GM23338 (cell line): ENCODE results near the gene C1QTNF9.

ENCODE experiments used
- CREB1 ChIP-seq: fragments of 250-450 bp; sonication (Bioruptor Pico); IDR thresholded peaks from 2 replicates; pipeline ENCODE4 v1.5.0; 2020; ENCODE audit warnings: low read depth, mild to moderate bottlenecking, moderate library complexity
- CTCF ChIP-seq, 2 experiments: fragments of 200-600 bp in 1 of 2; sonication (generic) in 1 of 2; conservative IDR thresholded peaks; 2 replicates each; pipeline versions ENCODE4 v1.5.1 to v1.6.1; 2016 to 2017; ENCODE audit warnings: antibody characterized with exemption in 2 of 2, low read depth in 2 of 2, mild to moderate bottlenecking in 2 of 2, moderate library complexity in 1 of 2
- EZH2 ChIP-seq: fragments of 200-600 bp; sonication (generic); IDR thresholded peaks from one replicate; pipeline ENCODE4 v1.8.0; 2017; ENCODE audit warnings: antibody characterized with exemption, mild to moderate bottlenecking, low read depth; ENCODE audit not compliant: unreplicated experiment
- EZH2phosphoT487 ChIP-seq: fragments of 200-600 bp; sonication (generic); IDR thresholded peaks from one replicate; pipeline ENCODE4 v1.8.1; 2018; ENCODE audit warnings: antibody characterized with exemption; ENCODE audit not compliant: unreplicated experiment
- NANOG ChIP-seq: IDR thresholded peaks from 2 replicates; pipeline ENCODE4 v1.6.1; 2016; ENCODE audit warnings: antibody characterized with exemption, borderline replicate concordance
- POLR2AphosphoS5 ChIP-seq: IDR thresholded peaks from 2 replicates; pipeline ENCODE4 v1.6.1; 2016; ENCODE audit warnings: antibody characterized with exemption, low read depth
- TF ChIP-seq, protein P1 (sequence below): IDR thresholded peaks from one replicate; pipeline ENCODE4 v1.6.1; 2018; ENCODE audit warnings: antibody characterized with exemption; ENCODE audit not compliant: unreplicated experiment
- TF ChIP-seq, protein P2 (sequence below): IDR thresholded peaks from 2 replicates; pipeline ENCODE4 v1.6.1; 2016; ENCODE audit warnings: antibody characterized with exemption
- TF ChIP-seq, protein P3 (sequence below): fragments of 250-450 bp; sonication (Bioruptor Pico); IDR thresholded peaks from 2 replicates; pipeline ENCODE4 v1.5.0; 2020; ENCODE audit warnings: mild to moderate bottlenecking, moderate library complexity

DNA sequence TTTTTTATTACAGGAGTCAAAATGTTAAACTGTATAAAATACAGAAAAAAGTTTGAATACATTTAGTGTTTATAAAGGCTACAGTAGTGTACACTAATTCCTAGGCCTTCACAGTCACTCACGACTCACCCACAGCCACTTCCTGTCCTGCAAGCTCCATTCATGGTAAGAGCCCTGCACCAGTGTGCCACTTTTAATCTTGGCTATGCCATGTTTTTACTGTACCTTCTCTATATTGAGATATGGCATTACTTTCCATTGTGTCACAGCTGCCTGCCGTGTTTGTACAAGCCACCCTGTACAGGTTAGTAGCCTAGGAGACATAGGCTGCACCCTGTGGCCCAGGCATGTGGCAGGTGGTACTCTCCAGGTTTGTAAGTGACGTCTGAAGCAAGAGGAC lies 32.1 kb downstream of the C1QTNF9 start:
- TF ChIP-seq, protein P1, sequence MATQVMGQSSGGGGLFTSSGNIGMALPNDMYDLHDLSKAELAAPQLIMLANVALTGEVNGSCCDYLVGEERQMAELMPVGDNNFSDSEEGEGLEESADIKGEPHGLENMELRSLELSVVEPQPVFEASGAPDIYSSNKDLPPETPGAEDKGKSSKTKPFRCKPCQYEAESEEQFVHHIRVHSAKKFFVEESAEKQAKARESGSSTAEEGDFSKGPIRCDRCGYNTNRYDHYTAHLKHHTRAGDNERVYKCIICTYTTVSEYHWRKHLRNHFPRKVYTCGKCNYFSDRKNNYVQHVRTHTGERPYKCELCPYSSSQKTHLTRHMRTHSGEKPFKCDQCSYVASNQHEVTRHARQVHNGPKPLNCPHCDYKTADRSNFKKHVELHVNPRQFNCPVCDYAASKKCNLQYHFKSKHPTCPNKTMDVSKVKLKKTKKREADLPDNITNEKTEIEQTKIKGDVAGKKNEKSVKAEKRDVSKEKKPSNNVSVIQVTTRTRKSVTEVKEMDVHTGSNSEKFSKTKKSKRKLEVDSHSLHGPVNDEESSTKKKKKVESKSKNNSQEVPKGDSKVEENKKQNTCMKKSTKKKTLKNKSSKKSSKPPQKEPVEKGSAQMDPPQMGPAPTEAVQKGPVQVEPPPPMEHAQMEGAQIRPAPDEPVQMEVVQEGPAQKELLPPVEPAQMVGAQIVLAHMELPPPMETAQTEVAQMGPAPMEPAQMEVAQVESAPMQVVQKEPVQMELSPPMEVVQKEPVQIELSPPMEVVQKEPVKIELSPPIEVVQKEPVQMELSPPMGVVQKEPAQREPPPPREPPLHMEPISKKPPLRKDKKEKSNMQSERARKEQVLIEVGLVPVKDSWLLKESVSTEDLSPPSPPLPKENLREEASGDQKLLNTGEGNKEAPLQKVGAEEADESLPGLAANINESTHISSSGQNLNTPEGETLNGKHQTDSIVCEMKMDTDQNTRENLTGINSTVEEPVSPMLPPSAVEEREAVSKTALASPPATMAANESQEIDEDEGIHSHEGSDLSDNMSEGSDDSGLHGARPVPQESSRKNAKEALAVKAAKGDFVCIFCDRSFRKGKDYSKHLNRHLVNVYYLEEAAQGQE = no peak
- no peak for TF ChIP-seq CTCF (conservative IDR thresholded peaks at IDR 0.05; ENCODE audit: low read depth in 2 of 2)
- TF ChIP-seq EZH2 = no peak
- TF ChIP-seq POLR2AphosphoS5 = no peak
- TF ChIP-seq EZH2phosphoT487 = no peak
- no peak for TF ChIP-seq NANOG
- no peak for TF ChIP-seq CREB1
- TF ChIP-seq, protein P2, sequence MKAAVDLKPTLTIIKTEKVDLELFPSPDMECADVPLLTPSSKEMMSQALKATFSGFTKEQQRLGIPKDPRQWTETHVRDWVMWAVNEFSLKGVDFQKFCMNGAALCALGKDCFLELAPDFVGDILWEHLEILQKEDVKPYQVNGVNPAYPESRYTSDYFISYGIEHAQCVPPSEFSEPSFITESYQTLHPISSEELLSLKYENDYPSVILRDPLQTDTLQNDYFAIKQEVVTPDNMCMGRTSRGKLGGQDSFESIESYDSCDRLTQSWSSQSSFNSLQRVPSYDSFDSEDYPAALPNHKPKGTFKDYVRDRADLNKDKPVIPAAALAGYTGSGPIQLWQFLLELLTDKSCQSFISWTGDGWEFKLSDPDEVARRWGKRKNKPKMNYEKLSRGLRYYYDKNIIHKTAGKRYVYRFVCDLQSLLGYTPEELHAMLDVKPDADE = no peak
- TF ChIP-seq, protein P3, sequence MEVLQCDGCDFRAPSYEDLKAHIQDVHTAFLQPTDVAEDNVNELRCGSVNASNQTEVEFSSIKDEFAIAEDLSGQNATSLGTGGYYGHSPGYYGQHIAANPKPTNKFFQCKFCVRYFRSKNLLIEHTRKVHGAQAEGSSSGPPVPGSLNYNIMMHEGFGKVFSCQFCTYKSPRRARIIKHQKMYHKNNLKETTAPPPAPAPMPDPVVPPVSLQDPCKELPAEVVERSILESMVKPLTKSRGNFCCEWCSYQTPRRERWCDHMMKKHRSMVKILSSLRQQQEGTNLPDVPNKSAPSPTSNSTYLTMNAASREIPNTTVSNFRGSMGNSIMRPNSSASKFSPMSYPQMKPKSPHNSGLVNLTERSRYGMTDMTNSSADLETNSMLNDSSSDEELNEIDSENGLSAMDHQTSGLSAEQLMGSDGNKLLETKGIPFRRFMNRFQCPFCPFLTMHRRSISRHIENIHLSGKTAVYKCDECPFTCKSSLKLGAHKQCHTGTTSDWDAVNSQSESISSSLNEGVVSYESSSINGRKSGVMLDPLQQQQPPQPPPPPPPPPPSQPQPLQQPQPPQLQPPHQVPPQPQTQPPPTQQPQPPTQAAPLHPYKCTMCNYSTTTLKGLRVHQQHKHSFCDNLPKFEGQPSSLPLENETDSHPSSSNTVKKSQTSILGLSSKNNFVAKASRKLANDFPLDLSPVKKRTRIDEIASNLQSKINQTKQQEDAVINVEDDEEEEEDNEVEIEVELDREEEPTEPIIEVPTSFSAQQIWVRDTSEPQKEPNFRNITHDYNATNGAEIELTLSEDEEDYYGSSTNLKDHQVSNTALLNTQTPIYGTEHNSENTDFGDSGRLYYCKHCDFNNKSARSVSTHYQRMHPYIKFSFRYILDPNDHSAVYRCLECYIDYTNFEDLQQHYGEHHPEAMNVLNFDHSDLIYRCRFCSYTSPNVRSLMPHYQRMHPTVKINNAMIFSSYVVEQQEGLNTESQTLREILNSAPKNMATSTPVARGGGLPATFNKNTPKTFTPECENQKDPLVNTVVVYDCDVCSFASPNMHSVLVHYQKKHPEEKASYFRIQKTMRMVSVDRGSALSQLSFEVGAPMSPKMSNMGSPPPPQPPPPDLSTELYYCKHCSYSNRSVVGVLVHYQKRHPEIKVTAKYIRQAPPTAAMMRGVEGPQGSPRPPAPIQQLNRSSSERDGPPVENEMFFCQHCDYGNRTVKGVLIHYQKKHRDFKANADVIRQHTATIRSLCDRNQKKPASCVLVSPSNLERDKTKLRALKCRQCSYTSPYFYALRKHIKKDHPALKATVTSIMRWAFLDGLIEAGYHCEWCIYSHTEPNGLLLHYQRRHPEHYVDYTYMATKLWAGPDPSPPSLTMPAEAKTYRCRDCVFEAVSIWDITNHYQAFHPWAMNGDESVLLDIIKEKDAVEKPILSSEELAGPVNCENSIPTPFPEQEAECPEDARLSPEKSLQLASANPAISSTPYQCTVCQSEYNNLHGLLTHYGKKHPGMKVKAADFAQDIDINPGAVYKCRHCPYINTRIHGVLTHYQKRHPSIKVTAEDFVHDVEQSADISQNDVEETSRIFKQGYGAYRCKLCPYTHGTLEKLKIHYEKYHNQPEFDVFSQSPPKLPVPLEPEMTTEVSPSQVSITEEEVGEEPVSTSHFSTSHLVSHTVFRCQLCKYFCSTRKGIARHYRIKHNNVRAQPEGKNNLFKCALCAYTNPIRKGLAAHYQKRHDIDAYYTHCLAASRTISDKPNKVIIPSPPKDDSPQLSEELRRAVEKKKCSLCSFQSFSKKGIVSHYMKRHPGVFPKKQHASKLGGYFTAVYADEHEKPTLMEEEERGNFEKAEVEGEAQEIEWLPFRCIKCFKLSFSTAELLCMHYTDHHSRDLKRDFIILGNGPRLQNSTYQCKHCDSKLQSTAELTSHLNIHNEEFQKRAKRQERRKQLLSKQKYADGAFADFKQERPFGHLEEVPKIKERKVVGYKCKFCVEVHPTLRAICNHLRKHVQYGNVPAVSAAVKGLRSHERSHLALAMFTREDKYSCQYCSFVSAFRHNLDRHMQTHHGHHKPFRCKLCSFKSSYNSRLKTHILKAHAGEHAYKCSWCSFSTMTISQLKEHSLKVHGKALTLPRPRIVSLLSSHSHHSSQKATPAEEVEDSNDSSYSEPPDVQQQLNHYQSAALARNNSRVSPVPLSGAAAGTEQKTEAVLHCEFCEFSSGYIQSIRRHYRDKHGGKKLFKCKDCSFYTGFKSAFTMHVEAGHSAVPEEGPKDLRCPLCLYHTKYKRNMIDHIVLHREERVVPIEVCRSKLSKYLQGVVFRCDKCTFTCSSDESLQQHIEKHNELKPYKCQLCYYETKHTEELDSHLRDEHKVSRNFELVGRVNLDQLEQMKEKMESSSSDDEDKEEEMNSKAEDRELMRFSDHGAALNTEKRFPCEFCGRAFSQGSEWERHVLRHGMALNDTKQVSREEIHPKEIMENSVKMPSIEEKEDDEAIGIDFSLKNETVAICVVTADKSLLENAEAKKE (CRISPR knock-in tag) = no peak
